CD4-positive, CD25-positive, alpha-beta regulatory T cell (primary cell): ENCODE data around the gene CTSC. TPM values are rescaled to one million over a fixed set of nuclear protein-coding genes. Genes with fewer than 3 reads are reported as not detected.

ENCODE experiments used
- ATAC-seq, 2 donors: fragments of 150-1000 bp; cut with Tn5 transposase; one replicate each; pipeline ENCODE4 v1.10.0; 2021; ENCODE audit warnings: low read depth in 2 of 2, moderate number of reproducible peaks in 2 of 2, moderate library complexity in 1 of 2
- DNase-seq, 3 donors: peaks; one replicate each; pipeline versions ENCODE4 v3.0.0 to v3.0.0-alpha.2; 2012 to 2022; ENCODE audit warnings: mixed read lengths in 1 of 3
- H3K27ac ChIP-seq: one replicate; pipeline ENCODE4 v1.7.0; 2013; ENCODE audit warnings: mild to moderate bottlenecking, low read length; ENCODE audit not compliant: insufficient read depth, poor library complexity, severe bottlenecking
- H3K27me3 ChIP-seq: one replicate; pipeline ENCODE4 v1.7.0; 2013; ENCODE audit warnings: low read length; ENCODE audit not compliant: control insufficient read depth, insufficient read depth
- H3K36me3 ChIP-seq: one replicate; pipeline ENCODE4 v1.7.0; 2013; ENCODE audit warnings: mild to moderate bottlenecking, low read length, moderate library complexity; ENCODE audit not compliant: control insufficient read depth, insufficient read depth
- H3K4me1 ChIP-seq: 2 replicates; pipeline ENCODE4 v1.7.0; 2013; ENCODE audit warnings: mild to moderate bottlenecking, low read length; ENCODE audit not compliant: insufficient read depth, control insufficient read depth, poor library complexity, severe bottlenecking
- H3K4me3 ChIP-seq: one replicate; pipeline ENCODE4 v1.7.0; 2013; ENCODE audit warnings: low read depth, mild to moderate bottlenecking, low read length, moderate library complexity
- H3K9me3 ChIP-seq, 2 experiments: 1 replicate in 1 of 2; 2 replicates in 1 of 2; pipeline ENCODE4 v1.7.0; 2013; ENCODE audit warnings: low read length in 2 of 2, mild to moderate bottlenecking in 1 of 2, moderate library complexity in 1 of 2; ENCODE audit not compliant: control insufficient read depth in 2 of 2
- H3K27ac Mint-ChIP-seq, 3 donors: one replicate each; pipeline ENCODE4 v1.8.0; 2020 to 2022; ENCODE audit warnings: mild to moderate bottlenecking in 3 of 3, mixed read lengths in 3 of 3, moderate library complexity in 2 of 3
- H3K27me3 Mint-ChIP-seq: one replicate; pipeline ENCODE4 v1.8.0; 2022; ENCODE audit warnings: mild to moderate bottlenecking, mixed read lengths
- H3K36me3 Mint-ChIP-seq: one replicate; pipeline ENCODE4 v1.8.0; 2020; ENCODE audit warnings: mixed read lengths
- H3K4me1 Mint-ChIP-seq, 4 donors: one replicate each; pipeline ENCODE4 v1.8.0; 2020 to 2022; ENCODE audit warnings: mixed read lengths in 4 of 4, mild to moderate bottlenecking in 1 of 4
- H3K4me3 Mint-ChIP-seq, 4 donors: one replicate each; pipeline ENCODE4 v1.8.0; 2020 to 2022; ENCODE audit warnings: mild to moderate bottlenecking in 4 of 4, mixed read lengths in 4 of 4, moderate library complexity in 3 of 4
- H3K9me3 Mint-ChIP-seq, 7 donors: one replicate each; pipeline ENCODE4 v1.8.0; 2020 to 2022; ENCODE audit warnings: mixed read lengths in 7 of 7, mild to moderate bottlenecking in 3 of 7, moderate library complexity in 2 of 7
- polyA plus RNA-seq, 4 donors: library from polyadenylated mRNA; unstranded; fragments of 300-500 nt; fragmentation: Illumina TruSeq; gene quantifications; one replicate each; pipeline ENCODE4 v1.2.3, GENCODE V29; 2021
- total RNA-seq: library from RNA; stranded (reverse); gene quantifications from one replicate; pipeline ENCODE4 v1.2.3, GENCODE V29; 2022

Gene CTSC
- total and polyA plus RNA-seq, 5 donors from 2014 or later = 88.8 to 306 (median 206) TPM

DNA sequence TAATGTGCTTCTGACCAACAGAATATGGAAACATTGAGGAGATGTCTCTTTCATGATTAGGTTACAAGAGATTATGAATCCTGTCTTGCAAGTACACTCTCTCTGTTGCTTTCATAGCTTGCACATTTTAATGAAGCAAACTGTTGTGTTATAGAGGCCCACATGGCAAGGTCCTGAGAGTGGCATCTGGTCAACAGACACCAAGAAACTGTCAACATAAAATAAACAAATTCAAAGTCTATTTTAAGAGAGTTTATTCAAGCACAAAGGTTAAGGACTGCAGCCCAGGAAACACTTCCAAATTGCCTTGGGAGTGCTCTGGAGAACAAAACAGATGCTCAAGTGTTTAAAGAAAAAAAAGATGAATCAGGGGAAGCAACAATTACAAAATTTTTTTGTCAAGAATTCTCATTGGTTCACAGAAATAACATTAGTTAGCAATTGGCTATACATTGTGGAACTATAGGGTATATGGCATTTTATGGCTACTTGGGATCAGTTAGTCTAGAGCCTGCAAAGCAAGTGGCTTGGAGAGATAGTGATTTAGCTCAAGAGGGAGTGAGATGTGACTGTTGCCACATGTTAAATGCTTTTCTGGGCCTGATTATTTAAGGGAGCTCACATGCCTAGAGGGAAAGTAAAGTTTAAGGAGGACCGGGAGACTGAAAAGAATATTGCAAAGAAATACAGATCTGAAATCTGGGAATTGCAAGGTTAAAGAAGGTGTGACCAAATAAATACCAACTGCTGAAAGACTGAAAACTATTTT is 54.6 kb downstream of the CTSC start:
- no peaks in the 10 kb centered on the region for H3K9me3 ChIP-seq

DNA sequence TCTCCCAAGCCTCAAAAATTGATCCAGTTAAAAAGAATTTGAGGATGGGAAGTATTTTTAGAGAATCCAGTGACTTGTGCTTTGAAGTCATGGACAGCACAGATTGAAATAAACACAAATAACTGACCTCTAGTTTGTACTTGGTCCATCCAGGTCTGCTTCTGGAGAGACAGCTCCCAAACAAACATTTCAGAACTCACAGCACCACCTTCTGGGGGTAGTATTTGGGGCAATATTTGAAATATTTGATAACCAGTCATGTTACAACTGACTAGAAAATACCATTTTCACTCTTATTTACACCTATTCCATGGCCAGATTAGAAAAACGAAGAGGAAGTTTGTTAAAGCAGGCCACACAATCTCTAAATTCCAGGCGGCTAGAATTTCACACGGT is 56.2 kb downstream of the CTSC start:
- DNase-seq (no peak), ATAC-seq (no peak)
- Histone ChIP-seq H3K4me1 (no peaks in the 10 kb centered on the region), H3K9me3 (no peaks in the 10 kb centered on the region), H3K27me3 (no peaks in the 10 kb centered on the region), H3K4me3 (no peak overlapping the region), H3K27ac (no peak overlapping the region), H3K36me3 (peaks cover 19% of the 10 kb centered on the region)
- Mint-ChIP-seq H3K27me3 (no peaks in the 10 kb centered on the region), H3K36me3 (peaks cover 12% of the 10 kb centered on the region), H3K27ac (no peak overlapping the region), H3K9me3 (no peaks in the 10 kb centered on the region), H3K4me1 (peaks cover 0 to 4% (median under 1%) of the 10 kb centered on the region in 4 donors), H3K4me3 (no peak overlapping the region)

More for the DNA sequence above, 54.6 kb downstream of the CTSC start:
- no peak overlapping the region for H3K27ac ChIP-seq
- no peaks in the 10 kb centered on the region for H3K27me3 Mint-ChIP-seq
- H3K9me3 Mint-ChIP-seq = peaks cover 0 to 2% (median 0%) of the 10 kb centered on the region in 7 donors
- no peaks in the 10 kb centered on the region for H3K27me3 ChIP-seq
- no peak for DNase-seq
- no peaks in the 10 kb centered on the region for H3K4me1 ChIP-seq
- no peak overlapping the region for H3K27ac Mint-ChIP-seq
- H3K36me3 ChIP-seq = peaks cover 23% of the 10 kb centered on the region
- ATAC-seq = no peak
- H3K4me1 Mint-ChIP-seq = peaks cover 0 to 8% (median 2%) of the 10 kb centered on the region in 4 donors
- peaks cover 24% of the 10 kb centered on the region for H3K36me3 Mint-ChIP-seq
- H3K4me3 Mint-ChIP-seq = no peak overlapping the region
- H3K4me3 ChIP-seq = no peak overlapping the region

DNA sequence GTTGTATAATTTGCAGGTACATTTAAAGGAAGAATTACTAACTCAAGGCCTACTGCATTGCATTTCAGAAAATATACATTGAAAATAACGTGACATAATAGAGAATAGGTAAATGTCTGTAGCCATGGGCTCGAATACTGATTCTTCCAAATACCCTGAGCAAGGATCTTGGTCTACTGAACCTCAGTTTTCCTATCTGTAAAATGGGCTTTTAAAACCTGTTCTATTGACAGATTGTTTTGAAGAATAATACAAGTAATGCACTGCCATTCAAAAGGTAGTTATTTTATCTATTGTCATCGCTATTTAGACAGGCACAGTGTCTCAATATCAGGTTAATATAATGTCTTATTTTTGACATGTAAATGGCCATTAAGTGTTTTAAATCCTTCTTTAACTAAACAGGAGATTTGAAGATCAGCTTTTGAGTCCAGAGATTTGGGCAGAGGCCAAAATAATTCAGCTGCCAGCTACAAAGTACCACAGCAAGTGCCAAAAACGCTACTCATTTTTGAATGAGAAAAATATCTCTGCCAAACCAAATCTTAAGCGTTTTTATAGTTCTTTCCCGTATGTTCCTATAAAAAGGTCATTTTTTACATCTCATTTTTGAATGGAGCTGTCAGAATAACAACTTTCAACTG is 56.7 kb downstream of the CTSC start:
- Histone ChIP-seq H3K27me3 (no peaks in the 10 kb centered on the region), H3K4me3 (no peak overlapping the region), H3K36me3 (peaks cover 19% of the 10 kb centered on the region), H3K4me1 (no peaks in the 10 kb centered on the region), H3K9me3 (no peaks in the 10 kb centered on the region), H3K27ac (no peak overlapping the region)
- no peak for ATAC-seq
- peaks cover 11% of the 10 kb centered on the region for H3K36me3 Mint-ChIP-seq
- no peaks in the 10 kb centered on the region for H3K9me3 Mint-ChIP-seq
- H3K4me3 Mint-ChIP-seq = no peak overlapping the region
- no peak overlapping the region for H3K27ac Mint-ChIP-seq
- no peak for DNase-seq
- no peaks in the 10 kb centered on the region for H3K27me3 Mint-ChIP-seq
- H3K4me1 Mint-ChIP-seq = peaks cover 0 to 4% (median 0%) of the 10 kb centered on the region in 4 donors

DNA sequence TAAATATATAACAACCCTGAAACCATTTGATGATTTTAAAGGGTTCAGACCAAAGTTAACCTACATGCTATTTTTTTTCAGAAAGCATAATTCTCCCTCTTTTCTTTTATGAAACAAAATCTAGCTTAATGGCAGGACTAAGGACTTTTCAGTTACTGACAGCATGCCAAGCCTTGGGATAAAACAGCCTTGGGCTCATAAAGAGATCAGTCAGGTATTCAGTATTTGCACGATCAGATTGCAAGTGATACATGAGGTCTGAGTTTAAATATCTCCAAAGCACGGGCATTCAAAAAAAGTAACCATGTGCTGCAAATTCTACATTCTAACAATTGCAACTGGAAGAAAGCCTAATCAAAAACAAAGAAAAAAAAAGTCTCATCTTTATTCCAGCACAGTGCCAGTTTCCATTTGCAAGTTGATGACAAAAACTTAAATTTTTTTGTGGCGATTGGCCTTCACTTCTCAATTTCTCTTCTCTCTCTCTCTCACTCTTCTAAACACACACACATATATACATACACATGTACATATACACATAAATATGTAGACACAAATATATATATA is 60.1 kb downstream of the CTSC start:
- no peaks in the 10 kb centered on the region for H3K9me3 ChIP-seq
- H3K4me3 ChIP-seq = no peak overlapping the region
- Mint-ChIP-seq H3K4me1 (peaks cover 0 to 4% (median 2%) of the 10 kb centered on the region in 4 donors), H3K27ac (no peak overlapping the region), H3K9me3 (peaks cover 0 to 4% (median 0%) of the 10 kb centered on the region in 7 donors), H3K4me3 (no peak overlapping the region), H3K27me3 (no peaks in the 10 kb centered on the region), H3K36me3 (peaks cover 3% of the 10 kb centered on the region)
- H3K4me1 ChIP-seq = no peaks in the 10 kb centered on the region
- H3K27me3 ChIP-seq = no peaks in the 10 kb centered on the region
- DNase-seq = no peak
- no peak overlapping the region for H3K27ac ChIP-seq
- no peak for ATAC-seq
- peaks cover 4% of the 10 kb centered on the region for H3K36me3 ChIP-seq

DNA sequence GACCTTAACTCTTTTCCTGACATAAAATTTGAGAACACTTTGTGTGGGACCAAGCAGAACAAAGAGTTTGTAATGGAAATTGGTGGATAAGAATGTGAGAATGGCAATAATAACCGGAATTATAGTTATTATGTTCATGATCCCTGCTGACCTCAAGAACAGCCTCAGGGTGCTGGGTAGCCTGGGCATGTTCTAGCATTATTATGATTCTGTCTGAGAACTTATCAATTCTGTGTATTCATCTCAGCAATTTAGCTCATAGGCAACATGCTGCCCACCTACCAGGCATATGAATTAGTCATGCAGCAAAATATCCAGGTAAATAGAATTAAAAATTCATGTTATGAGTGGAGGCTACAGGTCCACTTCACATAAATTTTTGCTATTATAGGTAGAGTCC is 61.9 kb downstream of the CTSC start:
- Mint-ChIP-seq H3K9me3 (peaks cover 0 to 4% (median 0%) of the 10 kb centered on the region in 7 donors), H3K36me3 (peaks cover 8% of the 10 kb centered on the region), H3K4me3 (no peak overlapping the region), H3K27me3 (no peaks in the 10 kb centered on the region), H3K27ac (peak overlapping the region in 1 of 3 donors; percentile 13), H3K4me1 (peaks cover 0 to 4% (median 0%) of the 10 kb centered on the region in 4 donors)
- no peak for DNase-seq
- Histone ChIP-seq H3K9me3 (no peaks in the 10 kb centered on the region), H3K27ac (no peak overlapping the region), H3K27me3 (no peaks in the 10 kb centered on the region), H3K4me3 (no peak overlapping the region), H3K4me1 (no peaks in the 10 kb centered on the region), H3K36me3 (no peaks in the 10 kb centered on the region)
- no peak for ATAC-seq

DNA sequence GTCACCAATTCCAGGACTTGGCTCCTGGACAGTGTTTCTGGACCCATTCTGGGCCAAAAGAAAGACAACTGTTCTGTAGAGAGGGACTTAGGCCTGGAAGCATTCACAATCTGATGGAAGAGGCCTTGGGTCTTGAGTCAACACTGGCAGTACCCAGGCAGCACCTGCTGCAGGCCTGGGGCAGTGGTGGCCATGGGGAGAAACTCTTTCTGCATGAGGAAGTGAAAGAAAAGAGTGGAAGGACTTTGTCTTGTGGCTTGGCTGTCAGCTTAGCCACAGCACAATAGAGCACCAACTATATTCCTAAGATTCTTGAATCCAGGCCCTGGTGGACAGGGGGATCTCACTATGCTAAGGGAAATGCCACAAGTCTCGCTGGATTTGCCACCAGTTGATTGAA is 70.6 kb downstream of the CTSC start:
- Histone ChIP-seq H3K27ac (no peak overlapping the region), H3K9me3 (no peaks in the 10 kb centered on the region), H3K27me3 (no peaks in the 10 kb centered on the region), H3K36me3 (peaks cover 17% of the 10 kb centered on the region), H3K4me1 (no peaks in the 10 kb centered on the region), H3K4me3 (no peak overlapping the region)
- Mint-ChIP-seq H3K27ac (peak overlapping the region in 1 of 3 donors; percentile 27), H3K4me3 (no peak overlapping the region), H3K27me3 (no peaks in the 10 kb centered on the region), H3K4me1 (peaks cover 0 to 8% (median 4%) of the 10 kb centered on the region in 4 donors), H3K36me3 (peaks cover 28% of the 10 kb centered on the region), H3K9me3 (peaks cover 0 to 8% (median 5%) of the 10 kb centered on the region in 7 donors)
- DNase-seq (no peak), ATAC-seq (no peak)

DNA sequence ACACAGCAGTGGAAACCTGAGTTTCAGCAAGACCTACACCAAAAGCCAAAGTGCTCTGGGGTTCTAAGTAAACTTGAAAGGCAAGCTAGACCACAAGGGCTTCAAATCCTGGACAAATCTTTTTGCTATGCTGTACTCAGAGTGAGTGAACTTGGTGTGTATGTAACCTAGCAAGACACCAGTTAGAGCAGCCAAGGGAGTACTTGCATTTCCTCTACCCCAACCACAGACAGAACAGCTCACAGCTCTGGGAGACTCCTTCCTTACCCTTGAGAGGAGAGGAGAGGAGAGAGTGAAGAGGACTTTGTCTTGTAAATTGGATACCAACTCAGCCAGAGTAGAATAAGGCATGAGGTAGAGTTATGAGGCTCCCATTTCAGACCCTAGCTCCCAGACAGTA is 71.4 kb downstream of the CTSC start:
- H3K9me3 ChIP-seq = no peaks in the 10 kb centered on the region
- H3K27me3 Mint-ChIP-seq = no peaks in the 10 kb centered on the region
- peaks cover 0 to 8% (median 4%) of the 10 kb centered on the region in 4 donors for H3K4me1 Mint-ChIP-seq
- H3K36me3 ChIP-seq = peaks cover 17% of the 10 kb centered on the region
- H3K9me3 Mint-ChIP-seq = peaks cover 0 to 15% (median 10%) of the 10 kb centered on the region in 7 donors
- ATAC-seq (no peak), DNase-seq (no peak)
- peaks cover 27% of the 10 kb centered on the region for H3K36me3 Mint-ChIP-seq
- no peak overlapping the region for H3K27ac Mint-ChIP-seq
- H3K27ac ChIP-seq = no peak overlapping the region
- H3K27me3 ChIP-seq = no peaks in the 10 kb centered on the region
- H3K4me3 ChIP-seq = no peak overlapping the region
- H3K4me1 ChIP-seq = no peaks in the 10 kb centered on the region
- no peak overlapping the region for H3K4me3 Mint-ChIP-seq
